Hepatic stellate cell (primary cell): ENCODE results near the gene CLP1.
"Not testable (repeated sequence)": the region's sequence is repeated elsewhere in the genome, so short reads cannot be mapped to it uniquely, and the experiment has no call there.

Experiments used
- DNase-seq: peaks from one replicate; pipeline ENCODE4 v3.0.0; 2011; ENCODE audit warnings: low spot score

Gene CLP1

DNA sequence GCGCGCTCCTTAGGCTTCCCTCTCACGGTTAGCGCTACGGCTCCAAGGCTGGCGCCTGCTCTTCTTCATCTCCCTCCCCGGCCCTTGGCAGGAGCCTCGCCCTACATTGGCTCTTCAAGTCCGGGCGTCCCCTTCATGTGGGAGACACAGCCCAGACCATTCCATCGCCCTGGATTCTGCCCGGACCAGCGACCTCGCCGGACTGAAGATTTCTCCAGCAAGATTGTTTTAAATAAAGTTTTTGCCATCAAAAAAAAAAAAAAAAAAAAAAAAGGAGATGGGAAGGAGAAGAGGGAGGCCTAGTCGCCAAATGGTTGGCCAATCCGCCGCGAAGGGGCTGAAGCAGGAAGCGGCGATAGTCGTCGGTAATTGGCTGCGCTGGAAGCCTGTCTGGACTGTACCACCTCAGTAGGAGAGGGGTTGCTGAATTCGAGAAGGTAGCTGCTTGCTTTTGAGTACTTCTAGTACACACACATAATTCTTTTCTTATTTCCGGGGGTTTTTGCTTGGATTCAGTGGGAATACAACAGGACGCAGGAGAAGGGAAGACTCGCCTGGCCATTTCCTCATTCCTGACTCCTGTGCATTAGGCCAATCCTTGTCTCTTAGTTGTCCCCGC lies 9.7 kb downstream of the CLP1 start:
- DNase-seq: peak; percentile 96

DNA sequence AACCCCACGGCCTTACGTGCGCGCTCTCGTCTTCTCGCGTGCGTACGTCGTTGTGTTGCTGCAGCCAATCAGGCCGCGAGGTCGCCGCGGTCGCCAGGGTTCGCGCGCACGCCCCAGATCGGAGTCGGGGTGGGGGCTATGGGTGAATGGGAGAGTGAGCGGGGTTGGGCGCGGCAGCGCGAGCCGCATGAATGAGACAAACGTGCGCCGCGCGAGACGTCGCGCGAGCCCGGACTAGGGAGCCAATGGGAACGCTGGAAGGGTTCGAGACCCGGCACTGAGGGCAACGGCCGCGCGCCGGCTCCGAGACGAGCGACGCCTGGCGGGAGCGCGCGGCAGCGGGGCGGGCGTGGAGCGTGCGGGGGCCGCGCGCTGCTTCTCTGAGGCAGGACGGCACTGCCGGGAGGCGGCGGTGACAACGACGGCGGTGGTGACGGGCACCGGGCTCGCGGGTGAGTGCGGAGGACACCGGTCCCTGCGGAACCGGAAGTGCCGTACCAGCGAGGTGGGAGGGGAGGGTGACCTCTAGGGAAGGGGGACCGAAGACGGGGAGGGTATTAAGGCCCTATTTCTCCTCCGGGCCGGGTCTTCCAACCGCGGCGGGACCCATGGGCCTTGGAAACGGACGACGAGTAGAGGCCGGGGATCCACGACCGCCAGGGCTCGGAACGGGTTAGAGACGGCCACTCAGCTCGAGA lies 10.3 kb downstream of the CLP1 start, which contains the start of gene ZDHHC5:
Gene ZDHHC5 (plus strand): TSS at position 379 of the 698 bp plus-strand sequence. CDS start 4,977 bp downstream, outside the sequence.
- DNase-seq: peak; percentile 100

DNA sequence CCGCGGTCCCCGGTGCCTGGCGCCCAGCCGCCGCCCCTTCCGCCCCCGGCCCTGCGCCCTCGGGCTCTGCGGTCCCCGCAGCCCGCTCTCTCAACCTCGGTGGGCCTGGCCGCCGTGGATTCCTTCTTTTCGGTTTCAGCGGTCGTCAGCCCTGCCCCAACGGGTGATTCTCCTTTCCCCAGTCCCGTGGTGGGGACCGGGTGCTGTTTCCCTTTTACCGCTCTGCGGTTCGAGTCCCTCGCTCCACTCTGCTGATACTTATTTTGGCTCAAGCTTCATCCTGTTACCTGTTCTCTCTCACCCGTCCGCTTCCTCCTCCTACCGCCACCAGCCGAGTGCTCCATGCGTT lies 10.8 kb downstream of the CLP1 start:
- DNase-seq: no peak

DNA sequence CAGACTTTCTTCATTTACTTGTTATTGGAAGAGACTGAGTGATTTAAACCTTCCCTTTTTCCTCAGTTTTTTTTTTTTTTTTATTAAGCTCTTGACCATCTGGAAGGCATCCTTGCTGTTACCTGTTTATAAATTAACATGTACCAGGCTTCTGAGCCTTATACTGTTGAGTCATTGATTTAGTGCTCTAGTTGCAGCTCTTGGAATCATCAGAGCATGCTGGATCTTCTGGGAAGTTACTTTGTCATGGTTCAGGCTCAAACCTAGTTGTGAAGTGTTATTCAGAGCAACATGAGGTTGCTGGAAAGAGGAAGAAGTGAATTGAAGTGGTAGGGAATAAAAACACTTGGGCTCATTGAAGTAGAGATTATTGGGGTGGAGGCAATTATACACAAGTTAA lies 16.7 kb downstream of the CLP1 start:
- no peak for DNase-seq

DNA sequence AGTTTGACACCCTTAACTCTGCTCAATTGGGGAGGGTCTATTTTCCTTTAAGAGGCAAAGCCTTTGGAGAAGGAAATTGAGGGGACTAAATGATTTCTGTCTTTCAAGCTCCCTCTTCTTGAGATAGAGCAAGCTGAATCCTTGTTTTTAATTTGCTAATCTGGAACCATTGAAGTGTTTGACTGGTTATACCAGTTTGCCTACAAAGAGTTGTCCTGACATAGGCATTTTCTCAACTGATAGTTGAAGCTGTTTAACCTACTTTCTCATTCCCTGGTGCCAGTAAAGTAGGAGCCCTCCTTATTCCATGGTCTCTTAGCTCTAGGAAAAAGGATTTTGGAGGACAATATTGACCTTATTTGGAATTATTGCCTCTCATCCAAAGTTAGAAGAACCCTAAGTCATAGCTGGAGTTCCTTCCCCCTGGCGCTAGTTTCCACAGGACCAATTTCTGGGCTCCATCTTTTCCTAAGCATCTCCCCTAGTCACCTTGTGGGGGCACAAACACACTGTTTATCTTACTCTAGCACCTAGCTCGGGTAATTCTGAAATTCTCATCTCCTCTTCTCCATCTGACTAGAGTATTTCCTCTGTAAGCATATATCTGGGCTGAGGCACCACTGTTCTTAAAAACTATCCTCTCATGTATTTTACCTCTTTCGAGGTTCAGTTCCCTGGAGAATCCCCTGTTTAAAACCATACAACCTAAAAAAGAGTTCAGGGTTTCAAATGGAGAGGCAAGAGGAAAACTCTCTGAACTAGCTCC lies 17.8 kb downstream of the CLP1 start:
- DNase-seq: no peak

DNA sequence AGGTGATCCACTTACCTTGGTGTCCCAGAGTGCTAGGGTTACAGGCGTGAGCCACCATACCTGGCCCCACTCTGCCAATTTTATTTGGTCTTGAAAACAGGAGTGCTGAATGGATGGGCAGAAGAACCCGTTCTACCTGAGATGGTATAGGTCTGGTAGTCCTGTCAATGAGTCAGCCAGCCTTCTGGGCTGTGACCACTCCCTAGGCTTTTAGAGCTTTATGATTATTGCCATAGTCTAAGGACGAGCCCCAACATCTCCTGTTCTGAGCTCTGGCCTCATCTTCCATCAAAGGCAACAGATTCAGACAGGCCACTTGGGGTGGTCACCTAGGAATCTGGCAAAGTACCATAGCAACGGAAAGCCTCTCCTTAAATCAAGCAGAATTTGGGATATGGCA lies 21.8 kb downstream of the CLP1 start:
- no peak for DNase-seq

DNA sequence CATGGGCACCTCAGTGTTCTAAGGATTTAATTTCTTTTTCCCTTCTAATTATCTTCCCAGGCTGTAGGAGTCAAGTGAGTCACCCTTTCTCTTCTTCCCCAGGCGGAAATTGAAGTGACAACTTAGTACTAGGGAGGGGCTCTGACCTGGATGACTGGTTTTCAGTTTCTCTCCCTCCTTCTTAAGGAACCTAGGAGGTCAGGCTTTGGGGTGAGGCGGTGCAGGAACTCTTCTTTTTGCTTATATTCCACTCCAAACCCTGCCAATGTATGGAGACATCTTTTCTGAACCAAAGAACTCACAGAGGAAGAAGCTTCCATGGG lies 23.0 kb downstream of the CLP1 start:
- no peak for DNase-seq

DNA sequence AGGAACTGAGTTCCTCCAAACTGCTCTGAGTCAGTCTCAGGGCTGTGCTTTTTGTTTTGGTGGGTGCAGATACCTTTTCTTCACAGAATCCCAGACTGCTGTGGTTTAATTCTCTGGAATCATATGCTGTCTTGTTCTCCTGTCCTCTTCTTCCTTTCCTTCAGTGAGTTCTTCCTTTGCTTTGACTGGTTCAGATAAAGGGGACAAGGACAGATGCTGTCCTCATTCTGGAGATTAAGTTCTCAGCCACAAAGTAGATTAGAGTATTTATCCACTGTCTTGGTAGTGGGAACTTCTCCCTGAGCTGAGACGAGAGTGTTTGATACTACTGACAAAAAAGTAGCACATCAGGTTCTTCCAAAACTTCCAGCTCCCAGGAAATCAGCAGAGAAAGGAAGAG lies 23.6 kb downstream of the CLP1 start:
- no peak for DNase-seq

DNA sequence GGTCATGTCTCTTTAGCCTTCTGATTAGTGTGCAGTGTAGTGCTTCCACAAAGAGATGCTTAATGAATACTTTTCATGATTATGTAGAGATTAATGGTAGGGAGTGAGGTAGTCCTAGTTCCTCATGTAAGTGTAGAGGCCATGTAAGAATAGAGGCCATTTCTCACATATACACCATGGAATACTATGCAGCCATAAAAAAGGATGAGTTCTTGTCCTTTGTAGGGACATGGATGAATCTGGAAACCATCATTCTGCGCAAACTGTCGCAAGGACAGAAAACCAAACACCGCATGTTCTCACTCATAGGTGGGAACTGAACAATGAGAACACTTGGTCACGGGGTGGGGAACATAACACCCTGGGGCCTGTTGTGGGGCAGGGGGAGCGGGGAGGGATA lies 32.9 kb downstream of the CLP1 start:
- DNase-seq: not testable (repeated sequence)

DNA sequence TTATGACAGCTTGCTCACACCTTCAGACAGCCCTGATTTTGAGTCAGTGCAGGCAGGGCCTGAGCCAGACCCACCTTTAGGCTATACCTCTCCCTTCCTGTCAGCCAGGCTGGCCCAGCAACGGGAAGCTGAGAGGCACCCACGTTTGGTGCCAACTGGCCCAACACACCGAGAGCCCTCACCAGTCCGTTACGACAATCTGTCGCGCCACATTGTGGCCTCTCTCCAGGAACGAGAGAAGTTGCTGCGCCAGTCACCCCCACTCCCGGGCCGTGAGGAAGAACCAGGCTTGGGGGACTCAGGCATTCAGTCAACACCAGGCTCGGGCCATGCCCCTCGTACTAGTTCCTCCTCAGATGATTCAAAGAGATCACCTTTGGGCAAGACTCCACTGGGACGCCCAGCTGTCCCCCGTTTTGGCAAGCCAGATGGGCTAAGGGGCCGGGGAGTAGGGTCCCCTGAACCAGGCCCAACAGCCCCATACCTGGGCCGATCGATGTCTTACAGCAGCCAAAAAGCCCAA lies 41.3 kb downstream of the CLP1 start:
- no peak for DNase-seq

DNA sequence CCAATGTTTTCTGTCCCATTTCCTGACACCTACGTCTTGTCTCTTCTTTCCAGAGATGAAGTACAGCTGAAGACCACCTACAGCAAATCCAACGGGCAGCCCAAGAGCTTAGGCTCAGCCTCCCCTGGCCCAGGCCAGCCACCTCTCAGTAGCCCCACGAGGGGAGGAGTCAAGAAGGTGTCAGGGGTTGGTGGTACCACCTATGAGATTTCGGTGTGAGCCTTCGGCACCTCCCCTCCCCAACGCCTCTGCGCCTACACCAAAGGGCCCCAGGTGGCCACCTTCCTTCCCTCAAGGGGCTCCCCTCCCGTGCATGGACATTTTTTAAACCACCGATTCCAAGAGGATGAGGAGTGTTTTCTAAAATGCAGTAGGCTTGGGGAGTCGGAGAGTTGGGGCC lies 42.3 kb downstream of the CLP1 start:
- DNase-seq: no peak

DNA sequence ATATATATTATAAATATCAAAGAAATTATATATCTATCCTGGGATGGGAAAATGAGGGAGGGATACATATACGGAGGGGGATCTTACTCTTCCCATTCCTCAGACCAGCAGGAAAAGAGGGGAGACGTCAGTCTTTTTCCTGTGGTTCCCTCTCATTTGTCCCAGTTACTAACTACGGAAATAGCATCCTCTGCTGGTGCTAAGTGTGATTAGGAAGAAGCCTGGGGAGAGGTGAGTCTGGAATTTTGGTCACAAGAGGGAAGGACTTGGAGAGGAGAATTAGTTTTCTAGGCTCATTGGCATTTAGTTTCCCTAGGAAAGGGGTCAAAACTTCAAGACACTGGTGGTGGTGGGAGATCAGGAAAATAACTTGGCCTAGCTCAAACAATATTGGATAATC lies 42.9 kb downstream of the CLP1 start:
- no peak for DNase-seq

DNA sequence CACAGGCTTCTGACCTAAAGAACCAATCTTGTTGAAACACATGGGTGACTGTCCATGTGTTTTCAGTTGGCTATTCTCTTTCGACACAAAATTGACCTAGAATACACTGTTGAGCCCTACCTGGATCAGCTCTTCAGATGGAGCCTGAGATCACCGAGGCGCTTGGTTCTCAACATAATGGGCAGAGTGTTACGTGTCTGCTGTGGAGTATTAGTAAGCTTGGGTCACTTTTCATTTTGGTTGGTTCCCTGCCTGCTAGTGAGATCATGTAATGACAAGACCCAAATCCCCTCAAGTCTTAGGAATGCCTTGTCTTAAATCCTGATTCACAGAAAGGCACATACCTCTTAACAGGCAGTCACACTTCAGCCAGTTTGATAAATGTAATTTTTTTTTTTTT lies 45.8 kb downstream of the CLP1 start:
- DNase-seq: no peak

DNA sequence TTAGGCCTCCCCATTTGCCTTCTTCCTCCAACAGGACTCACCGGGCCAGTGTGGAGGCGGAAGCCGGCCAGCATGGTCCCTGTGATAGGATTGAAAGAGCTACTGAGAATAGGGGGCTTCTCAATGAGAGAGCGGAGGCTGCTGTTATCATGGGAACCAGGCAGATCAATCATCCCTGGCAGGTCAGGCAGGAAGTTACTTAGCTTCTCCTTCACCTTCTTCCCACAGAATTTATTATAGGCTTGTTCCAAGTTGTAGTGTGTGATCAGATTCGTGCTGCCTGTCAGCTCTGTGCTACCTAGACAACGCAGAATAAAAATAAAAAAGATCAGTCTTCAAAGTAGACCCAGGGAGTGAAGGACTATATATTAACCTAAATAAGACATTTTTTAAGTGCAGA lies 47.4 kb downstream of the CLP1 start:
- no peak for DNase-seq

DNA sequence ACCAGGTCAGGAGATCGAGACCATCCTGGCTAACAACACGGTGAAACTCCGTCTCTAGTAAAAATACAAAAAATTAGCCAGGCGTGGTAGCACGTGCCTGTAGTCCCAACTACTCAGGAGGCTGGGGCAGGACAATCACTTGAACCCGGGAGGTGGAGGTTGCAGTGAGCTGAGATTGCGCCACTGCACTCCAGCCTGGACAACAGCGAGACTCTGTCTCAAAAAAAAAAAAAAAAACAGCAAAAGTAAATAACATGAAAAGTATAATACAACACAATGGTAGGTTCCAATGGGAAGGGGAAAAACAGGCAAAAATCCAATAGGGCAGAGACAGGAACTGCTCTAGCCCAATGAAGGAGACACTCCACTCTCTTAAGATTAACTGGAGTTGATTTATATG lies 47.9 kb downstream of the CLP1 start:
- DNase-seq: not testable (repeated sequence)

DNA sequence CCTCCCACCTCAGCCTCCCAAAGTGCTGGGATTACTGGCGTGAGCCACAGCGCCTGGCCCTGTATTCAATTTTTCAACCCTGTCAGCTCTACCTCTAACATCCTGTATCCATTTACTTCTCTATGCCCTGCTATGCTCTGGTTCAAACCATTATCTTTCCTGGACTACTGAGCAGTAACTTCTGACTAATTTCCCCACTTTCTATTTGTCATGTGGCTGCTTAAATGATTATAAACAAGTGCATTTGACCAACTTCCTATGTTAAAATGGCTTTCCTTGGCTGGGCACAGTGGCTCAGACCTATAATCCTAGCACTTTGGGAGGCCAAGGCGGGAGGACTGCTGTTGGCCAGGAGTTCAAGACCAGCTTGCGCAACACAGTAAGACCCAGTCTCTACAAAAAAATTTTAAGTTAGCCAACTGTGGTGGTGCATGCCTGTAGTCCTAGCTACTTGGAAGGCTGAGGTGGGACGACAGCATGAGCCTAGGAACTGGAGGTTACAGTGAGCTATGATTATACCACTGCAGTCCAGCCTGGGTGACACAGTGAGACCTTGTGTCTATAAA lies 52.3 kb downstream of the CLP1 start:
- no peak for DNase-seq
